Vagina (tissue), 2 donors: ENCODE data around the gene AMPD3.

Experiments
- POLR2A ChIP-seq, 2 donors: fragments of 450-650 bp; IDR thresholded peaks; one replicate each; pipeline ENCODE4 v1.6.1; 2017; ENCODE audit warnings: antibody characterized with exemption in 2 of 2, mild to moderate bottlenecking in 2 of 2, moderate library complexity in 2 of 2
- POLR2AphosphoS5 ChIP-seq, 2 donors: sonication (generic); formaldehyde crosslinking; IDR thresholded peaks; one replicate each; pipeline ENCODE4 v1.9.0; 2017; ENCODE audit warnings: antibody characterized with exemption in 2 of 2, mild to moderate bottlenecking in 2 of 2, low read depth in 1 of 2; ENCODE audit not compliant: insufficient read depth in 1 of 2
- TF ChIP-seq, protein P1 (sequence below), 3 experiments: fragments of 450-650 bp in 2 of 3; fragments of 200-600 bp in 1 of 3; sonication (generic) in 1 of 3; IDR thresholded peaks; one replicate each; pipeline ENCODE4 v1.5.1; 2017 to 2019; ENCODE audit warnings: antibody characterized with exemption in 3 of 3, mild to moderate bottlenecking in 2 of 3, moderate library complexity in 2 of 3

- TF ChIP-seq, protein P1, sequence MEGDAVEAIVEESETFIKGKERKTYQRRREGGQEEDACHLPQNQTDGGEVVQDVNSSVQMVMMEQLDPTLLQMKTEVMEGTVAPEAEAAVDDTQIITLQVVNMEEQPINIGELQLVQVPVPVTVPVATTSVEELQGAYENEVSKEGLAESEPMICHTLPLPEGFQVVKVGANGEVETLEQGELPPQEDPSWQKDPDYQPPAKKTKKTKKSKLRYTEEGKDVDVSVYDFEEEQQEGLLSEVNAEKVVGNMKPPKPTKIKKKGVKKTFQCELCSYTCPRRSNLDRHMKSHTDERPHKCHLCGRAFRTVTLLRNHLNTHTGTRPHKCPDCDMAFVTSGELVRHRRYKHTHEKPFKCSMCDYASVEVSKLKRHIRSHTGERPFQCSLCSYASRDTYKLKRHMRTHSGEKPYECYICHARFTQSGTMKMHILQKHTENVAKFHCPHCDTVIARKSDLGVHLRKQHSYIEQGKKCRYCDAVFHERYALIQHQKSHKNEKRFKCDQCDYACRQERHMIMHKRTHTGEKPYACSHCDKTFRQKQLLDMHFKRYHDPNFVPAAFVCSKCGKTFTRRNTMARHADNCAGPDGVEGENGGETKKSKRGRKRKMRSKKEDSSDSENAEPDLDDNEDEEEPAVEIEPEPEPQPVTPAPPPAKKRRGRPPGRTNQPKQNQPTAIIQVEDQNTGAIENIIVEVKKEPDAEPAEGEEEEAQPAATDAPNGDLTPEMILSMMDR (IDR thresholded peaks at IDR 0.05): no peak
- TF ChIP-seq POLR2A (IDR thresholded peaks at IDR 0.05): no peak
- TF ChIP-seq POLR2AphosphoS5 (IDR thresholded peaks at IDR 0.05; ENCODE audit: insufficient read depth in 1 of 2, low read depth in 1 of 2): no peak
Measured at GRCh38 chr11:10528121-10528520, 73.1 kb downstream of the AMPD3 start.
